ENCODE data around the gene TRIP6.
A peak's percentile ranks its signal among the peaks of the same experiment; 100 is the strongest.

Gene TRIP6

DNA sequence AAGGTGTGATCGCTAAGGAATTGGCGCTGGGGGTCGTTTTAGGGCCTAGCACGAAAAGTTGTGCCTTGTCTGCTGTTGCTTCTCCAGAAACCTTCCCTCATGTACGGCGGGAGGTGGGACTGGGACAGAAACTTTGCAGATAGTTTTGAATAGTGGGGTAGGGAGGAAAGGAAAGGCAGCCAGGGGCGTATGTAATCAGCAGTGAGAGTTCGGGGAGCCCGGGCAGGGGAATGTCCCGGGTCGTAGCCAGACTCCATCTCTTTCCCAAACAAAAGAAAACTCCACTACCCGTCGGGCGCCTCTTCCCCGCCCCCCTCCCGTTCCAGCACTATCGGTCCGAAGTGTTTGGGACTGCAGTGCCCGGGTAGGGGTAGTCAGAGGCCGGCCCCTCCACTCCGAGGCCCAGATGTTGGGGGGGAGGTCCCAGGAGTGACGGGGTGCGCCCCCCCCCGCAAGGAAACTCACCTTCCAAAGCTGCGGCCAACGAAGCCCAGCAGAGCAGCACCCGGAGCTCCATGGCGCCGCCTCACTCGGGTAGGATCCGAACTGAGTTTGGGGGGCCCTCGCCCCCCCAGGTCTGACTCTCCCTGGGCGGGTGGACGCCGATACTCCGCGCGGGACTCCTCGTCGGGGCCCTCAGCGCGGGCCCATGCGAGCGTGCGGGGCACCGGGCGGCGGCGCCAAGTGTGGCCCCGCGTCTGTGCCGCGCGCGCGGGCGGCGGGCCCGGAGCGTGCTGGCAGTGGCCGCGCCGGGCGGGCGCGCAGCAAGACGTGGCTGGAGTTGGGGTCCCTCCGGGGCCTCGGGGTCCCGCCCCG is 40.5 kb upstream of the TRIP6 start:
- TF ChIP-seq, protein P1, sequence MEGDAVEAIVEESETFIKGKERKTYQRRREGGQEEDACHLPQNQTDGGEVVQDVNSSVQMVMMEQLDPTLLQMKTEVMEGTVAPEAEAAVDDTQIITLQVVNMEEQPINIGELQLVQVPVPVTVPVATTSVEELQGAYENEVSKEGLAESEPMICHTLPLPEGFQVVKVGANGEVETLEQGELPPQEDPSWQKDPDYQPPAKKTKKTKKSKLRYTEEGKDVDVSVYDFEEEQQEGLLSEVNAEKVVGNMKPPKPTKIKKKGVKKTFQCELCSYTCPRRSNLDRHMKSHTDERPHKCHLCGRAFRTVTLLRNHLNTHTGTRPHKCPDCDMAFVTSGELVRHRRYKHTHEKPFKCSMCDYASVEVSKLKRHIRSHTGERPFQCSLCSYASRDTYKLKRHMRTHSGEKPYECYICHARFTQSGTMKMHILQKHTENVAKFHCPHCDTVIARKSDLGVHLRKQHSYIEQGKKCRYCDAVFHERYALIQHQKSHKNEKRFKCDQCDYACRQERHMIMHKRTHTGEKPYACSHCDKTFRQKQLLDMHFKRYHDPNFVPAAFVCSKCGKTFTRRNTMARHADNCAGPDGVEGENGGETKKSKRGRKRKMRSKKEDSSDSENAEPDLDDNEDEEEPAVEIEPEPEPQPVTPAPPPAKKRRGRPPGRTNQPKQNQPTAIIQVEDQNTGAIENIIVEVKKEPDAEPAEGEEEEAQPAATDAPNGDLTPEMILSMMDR (IDR thresholded peaks at IDR 0.05), result no peak
- Histone ChIP-seq H3K36me3 (peaks cover 23% of the 10 kb centered on the region), H3K4me1 (ENCODE audit: control insufficient read depth in 1 of 2, insufficient read depth in 1 of 2, low read depth in 1 of 2, low read length in 1 of 2) (peaks cover 33 to 37% of the 10 kb centered on the region in 2 experiments), H3K4me3 (ENCODE audit: low read depth in 1 of 2, low read length in 1 of 2) (peak overlapping the region; percentile 70 to 72), H3K27ac (peak overlapping the region; percentile 85), H3K27me3 (peaks cover 54% of the 10 kb centered on the region), H3K9me3 (no peaks in the 10 kb centered on the region)

DNA sequence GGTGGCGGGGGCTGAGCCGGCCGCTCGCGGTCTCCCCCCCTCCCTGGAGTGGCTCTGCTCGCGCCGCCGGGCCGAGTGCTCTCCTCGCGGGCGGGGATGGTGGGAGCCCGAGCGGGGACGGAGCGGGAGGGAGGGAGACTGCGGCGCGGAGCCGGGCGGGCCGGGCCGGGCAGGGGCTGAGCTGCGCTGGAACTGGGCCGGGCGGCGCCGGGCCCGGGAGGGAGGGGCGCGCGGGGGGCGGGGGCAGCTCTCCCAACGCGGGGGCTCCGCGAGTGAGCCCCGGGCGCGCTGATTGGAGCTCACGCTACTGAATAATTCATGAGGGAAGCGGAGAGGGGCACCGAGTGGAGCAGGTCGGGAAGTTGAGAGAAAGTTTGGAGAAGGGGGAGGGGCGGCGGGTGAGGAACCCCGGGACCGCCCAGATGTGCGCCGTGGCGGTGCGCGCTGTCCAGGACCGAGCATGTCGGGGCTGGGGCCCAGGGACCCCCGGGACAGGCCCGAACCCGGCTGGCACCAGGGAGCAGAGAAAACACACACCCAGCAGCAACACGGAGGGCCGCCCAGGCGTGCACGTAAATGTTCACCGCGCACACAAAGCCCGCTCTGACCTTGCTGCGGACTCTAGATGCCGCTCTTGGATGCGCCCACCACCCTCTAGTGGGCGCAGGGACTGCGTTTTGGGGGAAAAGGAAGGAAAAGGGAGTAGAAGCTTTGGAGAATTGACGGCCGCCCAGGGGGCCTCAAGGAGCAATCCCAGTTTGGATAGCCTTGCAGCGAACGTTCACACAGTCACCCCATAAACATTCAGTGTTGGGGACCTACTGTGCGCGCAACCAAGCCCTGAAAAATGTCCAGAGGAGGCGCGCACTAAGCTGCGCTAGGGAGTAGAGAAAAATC is 39.6 kb upstream of the TRIP6 start, which contains the start of gene EPHB4:
TSS of gene EPHB4 (minus strand) at position 194 of the 897 bp plus-strand sequence. CDS start 493 bp downstream, outside the sequence.
- Histone ChIP-seq H3K9me3 (no peaks in the 10 kb centered on the region), H3K27ac (peak within 1 kb of the TSS; percentile 85), H3K36me3 (peaks cover 15% of the 10 kb centered on the region), H3K27me3 (peaks cover 62% of the 10 kb centered on the region), H3K4me3 (ENCODE audit: low read depth in 1 of 2, low read length in 1 of 2) (peak within 1 kb of the TSS; percentile 70 to 72), H3K4me1 (ENCODE audit: control insufficient read depth in 1 of 2, insufficient read depth in 1 of 2, low read depth in 1 of 2, low read length in 1 of 2) (peaks cover 33 to 37% of the 10 kb centered on the region in 2 experiments)
- TF ChIP-seq, protein P1 (IDR thresholded peaks at IDR 0.05), result no peak

DNA sequence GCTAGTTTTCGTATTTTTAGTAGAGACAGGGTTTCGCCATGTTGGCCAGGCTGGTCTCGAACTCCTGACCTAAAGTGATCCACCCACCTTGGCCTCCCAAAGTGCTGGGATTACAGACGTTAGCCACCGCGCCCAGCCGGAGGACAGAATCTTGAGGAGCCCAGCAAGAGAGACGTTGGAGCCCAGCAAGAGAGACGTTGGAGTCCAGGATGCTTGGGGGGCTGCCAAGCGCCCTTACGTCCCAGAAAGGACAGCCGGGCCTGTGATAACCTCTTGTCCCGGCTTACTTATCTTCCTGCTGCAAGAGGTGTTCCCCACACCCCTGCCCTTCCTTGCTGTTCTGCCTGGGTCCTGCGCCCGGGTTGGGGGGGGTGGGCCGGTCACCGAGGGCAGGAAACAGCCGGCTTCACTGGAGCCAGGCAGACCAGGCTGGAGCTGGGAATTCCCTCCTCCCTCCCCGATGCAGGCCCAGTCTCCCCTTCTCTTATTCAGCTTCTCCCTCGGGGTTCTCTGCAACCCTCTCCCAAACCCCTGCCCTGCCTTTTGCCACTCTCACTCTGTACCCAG is 38.0 kb upstream of the TRIP6 start:
- Histone ChIP-seq H3K27ac (no peak overlapping the region), H3K36me3 (no peaks in the 10 kb centered on the region), H3K9me3 (no peaks in the 10 kb centered on the region), H3K4me3 (ENCODE audit: low read depth in 1 of 2, low read length in 1 of 2) (no peak overlapping the region), H3K27me3 (peaks cover 75% of the 10 kb centered on the region), H3K4me1 (ENCODE audit: control insufficient read depth in 1 of 2, insufficient read depth in 1 of 2, low read depth in 1 of 2, low read length in 1 of 2) (peaks cover 32 to 34% of the 10 kb centered on the region in 2 experiments)
- TF ChIP-seq, protein P1 (IDR thresholded peaks at IDR 0.05), result no peak

DNA sequence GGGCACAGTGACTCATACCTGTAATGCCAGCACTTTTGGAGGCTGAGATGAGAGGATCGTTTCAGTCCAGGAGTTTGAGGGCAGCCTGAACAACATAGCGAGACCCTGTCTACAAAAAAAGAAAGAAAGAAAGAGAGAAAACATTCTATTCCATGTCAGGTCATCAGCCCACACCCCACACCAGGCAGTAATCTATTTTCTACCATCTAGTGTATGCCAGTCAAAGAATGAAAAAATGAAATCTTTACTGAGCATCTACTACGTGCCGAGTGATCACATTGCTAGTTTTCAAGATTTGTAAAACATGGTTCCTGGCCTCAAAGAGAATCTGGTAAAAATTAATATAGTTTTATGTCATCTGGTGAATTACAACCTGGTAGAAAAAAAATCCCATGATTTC is 36.8 kb upstream of the TRIP6 start:
- Histone ChIP-seq H3K4me3 (ENCODE audit: low read depth in 1 of 2, low read length in 1 of 2) (no peak overlapping the region), H3K4me1 (ENCODE audit: control insufficient read depth in 1 of 2, insufficient read depth in 1 of 2, low read depth in 1 of 2, low read length in 1 of 2) (peaks cover 20 to 22% of the 10 kb centered on the region in 2 experiments), H3K36me3 (no peaks in the 10 kb centered on the region), H3K27me3 (peaks cover 80% of the 10 kb centered on the region), H3K9me3 (no peaks in the 10 kb centered on the region), H3K27ac (no peak overlapping the region)
- TF ChIP-seq, protein P1 (IDR thresholded peaks at IDR 0.05), result no peak

DNA sequence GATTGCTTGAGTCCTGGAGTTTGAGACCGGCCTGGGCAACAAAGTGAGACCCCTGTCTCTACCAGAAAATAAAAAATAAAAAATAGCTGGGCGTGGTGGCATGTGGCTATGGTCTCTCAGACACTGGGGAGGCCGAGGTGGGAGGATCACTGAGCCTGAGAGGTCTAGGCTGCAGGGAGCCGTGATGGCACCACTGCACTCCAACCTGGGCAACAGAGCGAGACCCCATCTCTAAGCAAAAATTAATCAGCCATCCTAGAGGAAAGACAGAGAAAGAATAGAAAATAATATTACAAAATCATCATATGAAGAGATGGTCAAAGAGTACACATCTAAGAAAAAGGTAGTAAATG is 34.9 kb upstream of the TRIP6 start:
- Histone ChIP-seq H3K4me1 (ENCODE audit: control insufficient read depth in 1 of 2, insufficient read depth in 1 of 2, low read depth in 1 of 2, low read length in 1 of 2) (peaks cover 13 to 15% of the 10 kb centered on the region in 2 experiments), H3K4me3 (ENCODE audit: low read depth in 1 of 2, low read length in 1 of 2) (no peak overlapping the region), H3K9me3 (no peaks in the 10 kb centered on the region), H3K27me3 (peaks cover 71% of the 10 kb centered on the region), H3K36me3 (no peaks in the 10 kb centered on the region), H3K27ac (no peak overlapping the region)
- TF ChIP-seq, protein P1 (IDR thresholded peaks at IDR 0.05), result no peak
